ENCODE measurements around the gene ACTR3C.
"Not testable (repeated sequence)": the region's sequence is repeated elsewhere in the genome, so short reads cannot be mapped to it uniquely, and the experiment has no call there.

DNA sequence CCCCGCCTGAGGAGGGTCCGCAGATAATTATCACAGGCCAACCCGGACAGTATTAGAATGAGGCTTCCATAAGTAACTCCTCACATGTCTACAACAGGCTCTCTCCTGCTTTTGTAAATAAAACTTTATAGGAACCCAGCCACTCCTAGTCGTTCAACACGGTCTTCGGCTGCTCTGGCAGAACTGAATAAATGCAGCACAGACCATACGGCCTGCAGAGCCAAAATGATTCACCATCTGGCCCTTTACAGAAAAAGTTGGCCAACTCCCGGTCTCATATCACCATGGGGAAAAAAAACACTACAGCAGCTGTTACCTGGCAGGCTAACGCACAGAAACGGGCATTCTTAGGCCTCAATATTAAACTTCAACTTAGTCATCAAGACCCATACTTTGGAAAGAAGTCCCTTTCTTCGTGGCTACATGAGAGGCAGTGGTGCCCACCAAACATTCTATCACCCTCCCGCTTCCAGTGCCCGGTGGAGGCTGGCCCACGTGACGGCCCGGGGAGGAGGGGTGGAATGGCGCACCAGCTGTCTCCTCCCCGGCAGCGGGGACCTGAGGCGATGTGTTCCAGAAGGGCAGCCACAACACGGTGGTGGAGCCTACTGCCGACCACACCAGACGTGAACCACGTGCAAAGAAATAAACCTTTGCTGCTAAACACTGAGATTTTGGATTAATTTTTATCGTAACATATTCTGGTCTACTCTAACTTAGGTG, 41.5 kb downstream of the ACTR3C start:
- TF ChIP-seq, protein P1, sequence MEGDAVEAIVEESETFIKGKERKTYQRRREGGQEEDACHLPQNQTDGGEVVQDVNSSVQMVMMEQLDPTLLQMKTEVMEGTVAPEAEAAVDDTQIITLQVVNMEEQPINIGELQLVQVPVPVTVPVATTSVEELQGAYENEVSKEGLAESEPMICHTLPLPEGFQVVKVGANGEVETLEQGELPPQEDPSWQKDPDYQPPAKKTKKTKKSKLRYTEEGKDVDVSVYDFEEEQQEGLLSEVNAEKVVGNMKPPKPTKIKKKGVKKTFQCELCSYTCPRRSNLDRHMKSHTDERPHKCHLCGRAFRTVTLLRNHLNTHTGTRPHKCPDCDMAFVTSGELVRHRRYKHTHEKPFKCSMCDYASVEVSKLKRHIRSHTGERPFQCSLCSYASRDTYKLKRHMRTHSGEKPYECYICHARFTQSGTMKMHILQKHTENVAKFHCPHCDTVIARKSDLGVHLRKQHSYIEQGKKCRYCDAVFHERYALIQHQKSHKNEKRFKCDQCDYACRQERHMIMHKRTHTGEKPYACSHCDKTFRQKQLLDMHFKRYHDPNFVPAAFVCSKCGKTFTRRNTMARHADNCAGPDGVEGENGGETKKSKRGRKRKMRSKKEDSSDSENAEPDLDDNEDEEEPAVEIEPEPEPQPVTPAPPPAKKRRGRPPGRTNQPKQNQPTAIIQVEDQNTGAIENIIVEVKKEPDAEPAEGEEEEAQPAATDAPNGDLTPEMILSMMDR (IDR thresholded peaks at IDR 0.05) = not testable (repeated sequence)
- TF ChIP-seq POLR2A (IDR thresholded peaks at IDR 0.05) = not testable (repeated sequence)
